Liver (tissue), 9 donors: ENCODE results near the gene IQGAP2. TPM values are rescaled to one million over a fixed set of nuclear protein-coding genes. Genes with fewer than 3 reads are reported as not detected.

Experiments
- DNase-seq: peaks from one replicate; pipeline ENCODE4 v3.0.0-alpha.2; 2017; ENCODE audit warnings: low spot score
- H3K27ac ChIP-seq, 2 donors: one replicate each; pipeline ENCODE4 v1.7.0; 2013; ENCODE audit warnings: inconsistent platforms in 2 of 2, low read length in 2 of 2, control low read depth in 1 of 2, low read depth in 1 of 2, mild to moderate bottlenecking in 1 of 2
- H3K27me3 ChIP-seq, 4 donors: one replicate each; pipeline versions ENCODE4 v1.6.1 to v1.7.0; 2013; ENCODE audit warnings: low read length in 3 of 4, inconsistent platforms in 1 of 4, mild to moderate bottlenecking in 1 of 4, moderate library complexity in 1 of 4; ENCODE audit not compliant: control insufficient read depth in 4 of 4, insufficient read depth in 4 of 4
- H3K36me3 ChIP-seq, 4 donors: one replicate each; pipeline versions ENCODE4 v1.6.1 to v1.7.0; 2013; ENCODE audit warnings: low read length in 3 of 4, mild to moderate bottlenecking in 3 of 4, low read depth in 1 of 4, moderate library complexity in 1 of 4; ENCODE audit not compliant: control insufficient read depth in 4 of 4, insufficient read depth in 3 of 4
- H3K4me1 ChIP-seq, 4 donors: one replicate each; pipeline versions ENCODE4 v1.6.1 to v1.7.0; 2013; ENCODE audit warnings: low read length in 3 of 4, mild to moderate bottlenecking in 3 of 4, moderate library complexity in 1 of 4; ENCODE audit not compliant: control insufficient read depth in 4 of 4, insufficient read depth in 4 of 4
- H3K4me3 ChIP-seq, 3 donors: one replicate each; pipeline versions ENCODE4 v1.6.1 to v1.7.0; 2013; ENCODE audit warnings: low read length in 3 of 3, control low read depth in 1 of 3, low read depth in 1 of 3, mild to moderate bottlenecking in 1 of 3
- H3K9ac ChIP-seq, 2 donors: one replicate each; pipeline ENCODE4 v1.7.0; 2013; ENCODE audit warnings: low read length in 2 of 2, mild to moderate bottlenecking in 2 of 2, moderate library complexity in 2 of 2, control low read depth in 1 of 2, low read depth in 1 of 2
- H3K9me3 ChIP-seq, 4 donors: one replicate each; pipeline versions ENCODE4 v1.6.1 to v1.7.0; 2013; ENCODE audit warnings: low read length in 3 of 4; ENCODE audit not compliant: control insufficient read depth in 4 of 4
- ATF3 ChIP-seq: IDR thresholded peaks from 2 replicates; pipeline ENCODE4 v1.6.1; 2016; ENCODE audit warnings: antibody characterized with exemption
- CTCF ChIP-seq: fragments of 150-350 bp; IDR thresholded peaks from 2 replicates; pipeline ENCODE4 v1.5.1; 2017; ENCODE audit warnings: improper control_type of control experiment, low read depth, low read length; ENCODE audit not compliant: missing input control
- EGR1 ChIP-seq, 2 donors: IDR thresholded peaks; 2 replicates each; pipeline ENCODE4 v1.6.1; 2016 to 2018; ENCODE audit warnings: antibody characterized with exemption in 2 of 2, low read depth in 2 of 2
- FOXA1 ChIP-seq: IDR thresholded peaks from 2 replicates; pipeline ENCODE4 v1.6.1; 2016; ENCODE audit warnings: antibody characterized with exemption
- FOXA2 ChIP-seq: IDR thresholded peaks from 2 replicates; pipeline ENCODE4 v1.6.1; 2016; ENCODE audit warnings: antibody characterized with exemption
- GABPA ChIP-seq, 2 donors: IDR thresholded peaks in 1 of 2; conservative IDR thresholded peaks in 1 of 2; 2 replicates each; pipeline ENCODE4 v1.6.1; 2016; ENCODE audit warnings: antibody characterized with exemption in 2 of 2, mild to moderate bottlenecking in 1 of 2, moderate library complexity in 1 of 2
- HNF4A ChIP-seq, 2 donors: conservative IDR thresholded peaks; 2 replicates each; pipeline ENCODE4 v1.6.1; 2016; ENCODE audit warnings: antibody characterized with exemption in 2 of 2, mild to moderate bottlenecking in 2 of 2
- HNF4G ChIP-seq: IDR thresholded peaks from 2 replicates; pipeline ENCODE4 v1.6.1; 2016; ENCODE audit warnings: antibody characterized with exemption
- JUND ChIP-seq, 2 donors: IDR thresholded peaks; 2 replicates each; pipeline ENCODE4 v1.6.1; 2016; ENCODE audit warnings: antibody characterized with exemption in 2 of 2
- MAX ChIP-seq: IDR thresholded peaks from 2 replicates; pipeline ENCODE4 v1.6.1; 2016; ENCODE audit warnings: antibody characterized with exemption
- NR2F2 ChIP-seq: IDR thresholded peaks from 2 replicates; pipeline ENCODE4 v1.6.1; 2016; ENCODE audit warnings: antibody characterized with exemption
- RAD21 ChIP-seq, 2 donors: IDR thresholded peaks; 2 replicates each; pipeline ENCODE4 v1.6.1; 2016; ENCODE audit warnings: antibody characterized with exemption in 2 of 2, mild to moderate bottlenecking in 2 of 2
- REST ChIP-seq: IDR thresholded peaks from 2 replicates; pipeline ENCODE4 v1.6.1; 2016; ENCODE audit warnings: antibody characterized with exemption, mild to moderate bottlenecking
- RXRA ChIP-seq, 2 donors: IDR thresholded peaks; 2 replicates each; pipeline ENCODE4 v1.6.1; 2017 to 2018; ENCODE audit warnings: antibody characterized with exemption in 2 of 2, mild to moderate bottlenecking in 1 of 2
- SP1 ChIP-seq: IDR thresholded peaks from 2 replicates; pipeline ENCODE4 v1.6.1; 2018; ENCODE audit warnings: antibody characterized with exemption, mild to moderate bottlenecking
- TAF1 ChIP-seq: conservative IDR thresholded peaks from 2 replicates; pipeline ENCODE4 v1.6.1; 2016; ENCODE audit warnings: antibody characterized with exemption, mild to moderate bottlenecking
- YY1 ChIP-seq: IDR thresholded peaks from 2 replicates; pipeline ENCODE4 v1.6.1; 2016; ENCODE audit warnings: antibody characterized with exemption, mild to moderate bottlenecking
- ZBTB33 ChIP-seq: IDR thresholded peaks from 2 replicates; pipeline ENCODE4 v1.6.1; 2016; ENCODE audit warnings: antibody characterized with exemption
- WGBS: extraction: QIAGEN DNeasy Blood & Tissue Kit; methylation state at CpG from one replicate; pipeline ENCODE4 v1.1.7; 2013; 5-methylcytosine and 5-hydroxymethylcytosine counted together
- polyA plus RNA-seq, 2 donors: library from polyadenylated mRNA; stranded (reverse) in 1 of 2; unstranded in 1 of 2; fragments of 200-250 nt in 1 of 2; fragments of >200 nt in 1 of 2; fragmentation: Nextera tagmentation in 1 of 2; extraction: Ambion mirVana in 1 of 2; gene quantifications; one replicate each; pipeline versions ENCODE4 v1.2.1 to v1.2.3, GENCODE V29; 2013 to 2015
- total RNA-seq, 2 donors: library from RNA; depleted of rRNA; stranded (reverse); fragments of >200 nt; gene quantifications; one replicate each; pipeline ENCODE4 v1.2.3, GENCODE V29; 2014
- donor health status: healthy.
- donor health status: healthy.
- donor health status: healthy.
- donor health status: healthy.
- donor health status: healthy.

IQGAP2 gene
- total and polyA plus RNA-seq, 4 donors = 41.5 to 205 (median 102) TPM

DNA sequence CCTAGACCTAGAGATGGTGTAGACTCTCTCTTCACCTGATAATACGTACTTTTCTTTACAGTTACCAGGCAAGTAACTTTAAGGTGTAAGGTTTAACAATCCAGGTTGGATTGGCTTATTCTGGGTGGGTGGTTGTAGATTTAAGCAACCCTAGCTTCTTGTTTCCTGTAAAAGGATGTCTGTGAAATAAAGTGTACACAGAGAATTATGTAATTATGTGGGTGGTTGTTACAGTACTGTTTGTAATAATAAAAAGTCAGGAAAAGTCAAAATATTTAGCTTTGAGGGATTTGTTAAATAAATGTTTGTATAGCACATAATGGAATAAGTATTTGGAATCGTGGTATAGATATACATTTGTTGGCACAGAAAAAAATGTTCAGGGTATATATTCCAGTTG is 269.2 kb downstream of the IQGAP2 start:
- Histone ChIP-seq H3K4me3 (no peak overlapping the region), H3K27me3 (no peaks in the 10 kb centered on the region), H3K9me3 (no peaks in the 10 kb centered on the region), H3K27ac (no peak overlapping the region), H3K36me3 (peaks cover 4 to 59% (median 49%) of the 10 kb centered on the region in 4 donors), H3K9ac (no peak overlapping the region), H3K4me1 (no peaks in the 10 kb centered on the region)
- no peak for TF ChIP-seq ZBTB33
- no peak for TF ChIP-seq TAF1
- TF ChIP-seq ATF3 = no peak
- TF ChIP-seq YY1 = no peak
- no peak for TF ChIP-seq GABPA (IDR thresholded peaks at IDR 0.05 in 1 of 2, conservative IDR thresholded peaks at IDR 0.05 in 1 of 2)
- TF ChIP-seq SP1 = no peak
- TF ChIP-seq HNF4A (conservative IDR thresholded peaks at IDR 0.05) = no peak
- TF ChIP-seq RXRA (IDR thresholded peaks at IDR 0.05) = no peak
- TF ChIP-seq RAD21 (IDR thresholded peaks at IDR 0.05) = no peak
- no peak for TF ChIP-seq JUND (IDR thresholded peaks at IDR 0.05)
- no peak for TF ChIP-seq HNF4G
- TF ChIP-seq FOXA1 = no peak
- TF ChIP-seq FOXA2 = no peak
- TF ChIP-seq EGR1 (IDR thresholded peaks at IDR 0.05; ENCODE audit: low read depth in 2 of 2) = no peak
- TF ChIP-seq MAX = no peak
- no peak for TF ChIP-seq CTCF
- no peak for TF ChIP-seq REST
- no peak for TF ChIP-seq NR2F2
- DNase-seq = no peak
- WGBS = 77% methylated on average over 2 of the region's 2 CpGs
